Activated B cell treated with CpG ODN at 0.5 μM for 24 hours (primary cell): ENCODE results near the gene ARSB. TPM values are rescaled to one million over a fixed set of nuclear protein-coding genes. Genes with fewer than 3 reads are reported as not detected.
"Not testable (repeated sequence)": the region's sequence is repeated elsewhere in the genome, so short reads cannot be mapped to it uniquely, and the experiment has no call there.

Experiments used
- ATAC-seq: fragments of 200-7000 bp; cut with Tn5 transposase; one replicate; pipeline ENCODE4 v1.10.0; 2021; ENCODE audit warnings: low read depth, mild to moderate bottlenecking, moderate library complexity
- CTCF ChIA-PET: fragments of 350-600 bp; sonication (Branson Sonifier 250); formaldehyde crosslinking; loops from one replicate; lab custom pipeline; 2021; ENCODE audit warnings: antibody characterized with exemption; lab: Charles Lee
- POLR2A ChIA-PET: fragments of 350-600 bp; sonication (Branson Sonifier 250); formaldehyde crosslinking; loops from one replicate; lab custom pipeline; 2021; ENCODE audit warnings: antibody characterized with exemption; lab: Charles Lee
- DNase-seq: peaks from one replicate; pipeline ENCODE4 v3.0.0; 2022
- H3K27ac Mint-ChIP-seq: one replicate; pipeline ENCODE4 v1.8.0; 2020; ENCODE audit warnings: mixed read lengths
- H3K27me3 Mint-ChIP-seq: one replicate; pipeline ENCODE4 v1.8.0; 2021; ENCODE audit warnings: mixed read lengths
- H3K36me3 Mint-ChIP-seq: one replicate; pipeline ENCODE4 v1.8.0; 2021; ENCODE audit warnings: low read depth, mixed read lengths
- H3K4me1 Mint-ChIP-seq: one replicate; pipeline ENCODE4 v1.8.0; 2021; ENCODE audit warnings: mixed read lengths
- H3K4me3 Mint-ChIP-seq: one replicate; pipeline ENCODE4 v1.8.0; 2020; ENCODE audit warnings: mild to moderate bottlenecking, mixed read lengths
- H3K9me3 Mint-ChIP-seq: one replicate; pipeline ENCODE4 v1.8.0; 2020; ENCODE audit warnings: mixed read lengths
- CTCF ChIP-seq: fragments of 200-600 bp; IDR thresholded peaks from one replicate; pipeline ENCODE4 v1.8.0; 2022; ENCODE audit warnings: antibody characterized with exemption, mild to moderate bottlenecking
- intact Hi-C: fragments of 100-400 bp; cut with micrococcal nuclease; formaldehyde crosslinking; loops from one replicate; pipeline ENCODE4 v1.15.1; 2024
- total RNA-seq: library from RNA; stranded (reverse); gene quantifications from 2 replicates; pipeline ENCODE4 v1.2.3, GENCODE V29; 2022

The ARSB gene
- total RNA-seq, 1 donor from 2014 or later = 15.6 TPM

GRCh38 chr5:78983601-78984438 lies 1.3 kb downstream of the ARSB start:
- Mint-ChIP-seq H3K4me1 (peaks cover 54% of the 10 kb centered on the region), H3K4me3 (peak overlapping the region; percentile 90), H3K27ac (peak overlapping the region; percentile 91), H3K27me3 (no peaks in the 10 kb centered on the region), H3K36me3 (peaks cover 12% of the 10 kb centered on the region), H3K9me3 (no peaks in the 10 kb centered on the region)
- ChIA-PET CTCF (interaction anchor here (0.9 kb wide), 2 partner anchors 37 to 149 kb away, joined by 3 read pairs; no protein-coding TSS in a partner anchor), POLR2A (interaction anchor here (0.9 to 3.1 kb wide), 17 partner anchors 7 to 689 kb away, joined by 3 to 16 read pairs (median 5); partner anchors contain the start of genes AP3B1, HOMER1 and SCAMP1)
- ATAC-seq (no peak), DNase-seq (no peak)
- intact Hi-C loops = loop anchor here (1.0 to 10.0 kb wide), 15 partner anchors 37 to 1492 kb away; partner anchors contain the start of genes HOMER1, LHFPL2, SCAMP1 and SERINC5
- no peak for TF ChIP-seq CTCF

DNA sequence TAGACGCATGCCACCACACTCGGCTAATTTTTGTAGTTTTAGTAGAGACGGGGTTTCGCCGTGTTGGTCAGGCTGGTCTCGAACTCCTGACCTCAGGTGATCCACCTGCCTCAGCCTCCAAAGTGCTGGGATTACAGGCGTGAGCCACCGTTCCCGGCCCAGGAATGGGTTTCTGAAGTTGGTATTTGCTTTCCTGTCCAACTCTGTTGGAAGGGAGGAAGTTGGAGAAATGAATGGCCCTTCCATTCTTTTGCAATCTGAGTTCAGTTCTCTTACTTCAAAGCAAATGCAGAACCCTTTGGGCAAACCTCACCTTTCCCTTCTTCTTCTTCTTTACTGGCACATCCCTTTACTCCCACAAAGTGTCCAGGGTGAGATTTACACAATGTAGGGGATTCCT lies 1.9 kb downstream of the ARSB start:
- not testable (repeated sequence) for H3K27me3 Mint-ChIP-seq, ATAC-seq, H3K9me3 Mint-ChIP-seq, DNase-seq
- POLR2A ChIA-PET = interaction anchor here (3.1 kb wide), 1 partner anchor 531 kb away, joined by 14 read pairs; the partner anchor contains the start of gene HOMER1
- CTCF ChIA-PET = interaction anchor here (0.9 kb wide), 2 partner anchors 38 to 150 kb away, joined by 3 read pairs; no protein-coding TSS in a partner anchor
- Mint-ChIP-seq H3K4me3 (peak overlapping the region; percentile 90), H3K27ac (peak overlapping the region; percentile 91), H3K36me3 (peaks cover 12% of the 10 kb centered on the region), H3K4me1 (peaks cover 57% of the 10 kb centered on the region)
- intact Hi-C loops = loop anchor here (5.0 to 10.0 kb wide), 8 partner anchors 96 to 1491 kb away; partner anchors contain the start of genes LHFPL2, SERINC5, TBCA and WDR41

DNA sequence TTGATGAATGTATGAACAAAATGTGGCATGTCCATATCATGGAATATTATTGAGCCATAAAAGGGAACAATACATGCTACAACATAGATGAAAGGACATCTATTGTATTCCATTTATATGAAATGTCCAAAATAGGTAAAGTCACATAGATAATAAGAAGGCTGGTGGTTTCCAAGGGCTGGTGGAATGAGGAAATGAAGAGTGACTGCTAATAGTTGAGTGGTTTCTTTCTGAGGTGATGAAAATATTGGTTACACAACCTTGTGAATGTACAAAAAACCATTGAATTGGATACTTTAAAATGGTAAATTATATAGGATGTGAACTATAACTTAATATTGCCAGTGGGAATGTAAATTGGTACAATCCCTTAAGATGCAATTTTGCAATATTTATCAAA lies 5.2 kb downstream of the ARSB start:
- CTCF ChIA-PET = interaction anchor here (1.8 kb wide), 1 partner anchor 40 kb away, joined by 7 read pairs; no protein-coding TSS in a partner anchor
- ATAC-seq = no peak
- Mint-ChIP-seq H3K36me3 (peaks cover 9% of the 10 kb centered on the region), H3K27me3 (no peaks in the 10 kb centered on the region), H3K4me1 (peaks cover 58% of the 10 kb centered on the region), H3K9me3 (peaks cover 4% of the 10 kb centered on the region), H3K27ac (no peak overlapping the region), H3K4me3 (no peak overlapping the region)
- TF ChIP-seq CTCF = no peak
- POLR2A ChIA-PET = interaction anchor here (0.8 kb wide), 1 partner anchor 9 kb away, joined by 3 read pairs; no protein-coding TSS in a partner anchor
- no peak for DNase-seq
- intact Hi-C loops = loop anchor here (2.0 to 10.0 kb wide), 9 partner anchors 93 to 1488 kb away; partner anchors contain the start of genes LHFPL2, SERINC5, TBCA and WDR41

GRCh38 chr5:78979117-78979742 lies 5.9 kb downstream of the ARSB start:
- no peak overlapping the region for H3K4me3 Mint-ChIP-seq
- CTCF ChIA-PET = no interaction called here

More at GRCh38 chr5:78979117-78979742, 5.9 kb downstream of the ARSB start:
- peaks cover 58% of the 10 kb centered on the region for H3K4me1 Mint-ChIP-seq
- POLR2A ChIA-PET = interaction anchor here (0.8 kb wide), 1 partner anchor 9 kb away, joined by 3 read pairs; no protein-coding TSS in a partner anchor
- H3K36me3 Mint-ChIP-seq = peaks cover 7% of the 10 kb centered on the region
- H3K9me3 Mint-ChIP-seq = peaks cover 4% of the 10 kb centered on the region
- no peak for ATAC-seq
- H3K27ac Mint-ChIP-seq = peak overlapping the region; percentile 27
- no peaks in the 10 kb centered on the region for H3K27me3 Mint-ChIP-seq
- intact Hi-C loops = no loop called here
- TF ChIP-seq CTCF = no peak
- DNase-seq = no peak
